ENCODE data around the gene LRIT1.

- TF ChIP-seq CTCF (IDR thresholded peaks at IDR 0.05) (no peak), POLR2A (IDR thresholded peaks at IDR 0.05) (no peak), POLR2AphosphoS5 (IDR thresholded peaks at IDR 0.05) (no peak)
Observed at GRCh38 chr10:84211566-84211965, 29.8 kb downstream of the LRIT1 start.
